ENCODE data around the gene PHLDB2. TPM values are rescaled to one million over a fixed set of nuclear protein-coding genes. Genes with fewer than 3 reads are reported as not detected.

PHLDB2 gene
- total RNA-seq, 1 donor from 2014 or later, result 45.5 TPM

- Histone ChIP-seq H3K4me3 (ENCODE audit: low read depth, low read length) (no peak overlapping the region), H3K36me3 (ENCODE audit: control insufficient read depth, insufficient read depth, low read length) (no peaks in the 10 kb centered on the region), H3K27me3 (ENCODE audit: control insufficient read depth, insufficient read depth, low read length) (no peaks in the 10 kb centered on the region)
- no peak for TF ChIP-seq CTCF (IDR thresholded peaks at IDR 0.05; ENCODE audit: insufficient read depth, low read length, severe bottlenecking)
- FAIRE-seq, result no peak
- no peak for DNase-seq (ENCODE audit: low read depth)
Observed at GRCh38 chr3:112018712-112019111, 159.6 kb downstream of the PHLDB2 start.

GRCh38 chr3:112019716-112020115 is 160.7 kb downstream of the PHLDB2 start:
- no peak overlapping the region for H3K4me3 ChIP-seq (ENCODE audit: low read depth, low read length)
- FAIRE-seq, result no peak
- H3K36me3 ChIP-seq (ENCODE audit: control insufficient read depth, insufficient read depth, low read length), result no peaks in the 10 kb centered on the region
- TF ChIP-seq CTCF (IDR thresholded peaks at IDR 0.05; ENCODE audit: insufficient read depth, low read length, severe bottlenecking), result no peak
- no peaks in the 10 kb centered on the region for H3K27me3 ChIP-seq (ENCODE audit: control insufficient read depth, insufficient read depth, low read length)
- no peak for DNase-seq (ENCODE audit: low read depth)

- Histone ChIP-seq H3K27me3 (ENCODE audit: control insufficient read depth, insufficient read depth, low read length) (no peaks in the 10 kb centered on the region), H3K4me3 (ENCODE audit: low read depth, low read length) (no peak overlapping the region), H3K36me3 (ENCODE audit: control insufficient read depth, insufficient read depth, low read length) (no peaks in the 10 kb centered on the region)
- DNase-seq (ENCODE audit: low read depth) (no peak), FAIRE-seq (no peak)
- TF ChIP-seq CTCF (IDR thresholded peaks at IDR 0.05; ENCODE audit: insufficient read depth, low read length, severe bottlenecking), result no peak
Observed at GRCh38 chr3:112020674-112021085, 161.6 kb downstream of the PHLDB2 start.

Other genes with a start within 250 kb of the PHLDB2 start
- 12.1 and 30.5 TPM in 2 replicates for gene PLCXD2, start 184.6 kb upstream of the PHLDB2 start, total RNA-seq
- gene ABHD10, start 119.8 kb downstream of the PHLDB2 start, total RNA-seq, result 22.6 and 28.9 TPM in 2 replicates
- gene TAGLN3, start 139.7 kb downstream of the PHLDB2 start, total RNA-seq, result 0.77 and 1.8 TPM in 2 replicates
- under 0.01 and 0.13 TPM in 2 replicates for gene TMPRSS7, start 175.5 kb downstream of the PHLDB2 start, total RNA-seq
- gene C3orf52, start 227.1 kb downstream of the PHLDB2 start, total RNA-seq, result 23.0 and 45.5 TPM in 2 replicates